Activated naive CD4-positive, alpha-beta T cell treated with anti-CD3 and anti-CD28 coated beads, Interleukin-2, amount 50 U/mL, for 72 hours (primary cell): Measurements from ENCODE around the gene GRK4. TPM values are rescaled to one million over a fixed set of nuclear protein-coding genes. Genes with fewer than 3 reads are reported as not detected.
A peak's percentile ranks its signal among the peaks of the same experiment; 100 is the strongest.
"Not testable (repeated sequence)": the region's sequence is repeated elsewhere in the genome, so short reads cannot be mapped to it uniquely, and the experiment has no call there.

ENCODE experiments used
- ATAC-seq, 2 donors: fragments of 150-1000 bp; cut with Tn5 transposase; 2 replicates each; pipeline ENCODE4 v1.10.0; 2021; ENCODE audit warnings: mild to moderate bottlenecking in 2 of 2, moderate library complexity in 2 of 2
- DNase-seq, 2 donors: peaks; one replicate each; pipeline ENCODE4 v3.0.0; 2021 to 2022; ENCODE audit warnings: low spot score in 2 of 2
- H3K27ac Mint-ChIP-seq, 2 donors: one replicate each; pipeline ENCODE4 v1.8.0; 2022; ENCODE audit warnings: mild to moderate bottlenecking in 2 of 2, mixed read lengths in 2 of 2
- H3K36me3 Mint-ChIP-seq, 2 donors: one replicate each; pipeline ENCODE4 v1.8.0; 2022; ENCODE audit warnings: mixed read lengths in 2 of 2
- H3K9me3 Mint-ChIP-seq, 2 donors: one replicate each; pipeline ENCODE4 v1.8.0; 2022; ENCODE audit warnings: mixed read lengths in 2 of 2
- total RNA-seq, 2 donors: library from RNA; stranded (reverse); gene quantifications; one replicate each; pipeline ENCODE4 v1.2.3, GENCODE V29; 2022

The GRK4 gene
- 1 to 10 TPM; 2.9 to 7.2 TPM for total RNA-seq

DNA sequence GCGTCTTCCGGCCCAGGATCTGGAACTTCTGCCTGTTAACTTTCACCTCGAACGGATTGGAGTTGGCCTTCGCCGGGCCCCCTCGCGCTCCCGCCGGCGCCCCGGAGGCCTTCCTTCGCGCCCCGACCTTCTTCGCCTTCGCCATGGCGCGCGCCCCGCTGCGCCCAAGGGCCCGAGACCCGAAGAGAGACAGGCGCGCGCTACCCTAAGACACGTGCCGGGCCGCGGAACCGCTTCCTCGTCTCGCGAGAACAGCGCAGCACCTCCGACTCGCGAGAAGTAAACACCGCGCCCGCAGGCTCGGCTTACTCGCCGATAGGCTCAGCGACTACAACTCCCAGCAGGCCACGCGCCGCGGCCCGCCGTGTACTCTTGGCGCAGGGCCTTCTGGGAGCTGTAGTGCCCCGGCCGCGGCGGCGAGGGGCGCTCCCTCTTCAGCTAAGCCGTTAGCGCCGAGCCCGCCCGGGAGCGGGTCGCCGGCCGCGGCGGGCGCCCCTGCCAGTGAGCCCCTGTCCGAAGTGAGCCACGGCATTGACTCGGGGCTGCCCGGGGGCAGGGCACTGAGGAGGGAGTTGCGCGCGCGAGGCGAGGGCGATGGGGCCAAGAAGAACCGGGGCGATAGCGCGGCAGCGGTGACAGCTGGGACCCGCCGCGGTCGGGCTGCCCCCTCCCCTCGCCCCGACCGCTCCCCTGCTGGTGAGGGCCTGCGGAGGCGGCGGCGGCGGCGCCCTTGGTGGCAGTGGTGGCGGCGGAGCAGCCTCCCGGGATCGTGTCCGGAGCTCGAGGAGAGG is at the start of gene GRK4, which contains the start of gene NOP14:
Gene GRK4, plus strand, starts transcription at position 397 of the 791 bp plus-strand sequence. CDS start 500 bp downstream, outside the sequence.
Gene NOP14, minus strand, starts transcription at position 232 of the 791 bp plus-strand sequence. Its CDS starts 87 bp downstream, at position 145.
- no peaks in the 10 kb centered on the region for H3K9me3 Mint-ChIP-seq
- H3K36me3 Mint-ChIP-seq, result peaks cover 15 to 20% of the 10 kb centered on the region in 2 donors
- H3K27ac Mint-ChIP-seq, result peak within 1 kb of the TSS; percentile 95
- peak; percentile 94 to 98 for DNase-seq
- peak; percentile 87 to 90 for ATAC-seq

DNA sequence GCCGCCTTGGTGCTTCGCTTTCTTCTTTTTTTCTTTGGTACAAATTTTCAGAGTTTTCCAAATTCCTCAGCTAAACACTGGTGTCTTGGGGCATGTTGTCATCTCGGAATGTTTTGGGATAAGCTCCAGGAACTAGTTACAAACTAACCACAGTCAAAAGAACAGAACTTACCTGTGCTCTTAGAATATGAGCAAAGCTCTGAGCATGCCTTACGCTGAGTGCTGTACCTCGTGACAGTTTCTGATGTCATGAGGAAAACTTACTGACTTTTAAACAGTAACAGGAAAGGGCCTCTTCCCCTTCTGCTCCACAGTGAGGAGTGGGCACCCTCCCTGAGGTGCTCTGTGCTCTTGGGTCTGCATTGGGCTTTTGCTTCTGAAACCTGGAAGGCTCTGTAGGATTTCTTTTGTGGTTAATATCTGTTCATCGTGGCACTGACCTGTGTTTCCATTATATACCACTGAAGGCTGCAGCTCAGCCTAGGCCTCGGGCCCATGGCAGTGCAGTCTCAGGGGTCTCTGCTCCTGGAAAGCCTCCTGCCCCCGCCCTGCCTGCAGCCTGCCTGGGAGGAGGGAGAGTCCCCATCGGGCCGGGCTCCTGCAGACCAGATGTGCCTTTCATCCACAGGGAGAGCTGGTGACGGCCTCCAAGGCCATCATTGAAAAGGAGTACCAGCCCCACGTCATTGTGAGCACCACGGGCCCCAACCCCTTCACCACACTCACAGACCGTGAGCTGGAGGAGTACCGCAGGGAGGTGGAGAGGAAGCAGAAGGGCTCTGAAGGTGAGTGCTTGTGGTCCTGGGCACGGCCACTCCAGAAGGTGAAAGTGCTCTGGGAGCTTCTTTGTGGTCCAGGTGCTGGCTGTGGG is 48.9 kb upstream of the GRK4 start:
- H3K36me3 Mint-ChIP-seq, result peaks cover 7 to 45% of the 10 kb centered on the region in 2 donors
- peaks cover under 1 to 2% of the 10 kb centered on the region in 2 donors for H3K9me3 Mint-ChIP-seq
- ATAC-seq, result peak; percentile 76 to 91
- H3K27ac Mint-ChIP-seq, result peak overlapping the region in 1 of 2 donors; percentile 0
- DNase-seq, result peak in 1 of 2 donors; percentile 66

DNA sequence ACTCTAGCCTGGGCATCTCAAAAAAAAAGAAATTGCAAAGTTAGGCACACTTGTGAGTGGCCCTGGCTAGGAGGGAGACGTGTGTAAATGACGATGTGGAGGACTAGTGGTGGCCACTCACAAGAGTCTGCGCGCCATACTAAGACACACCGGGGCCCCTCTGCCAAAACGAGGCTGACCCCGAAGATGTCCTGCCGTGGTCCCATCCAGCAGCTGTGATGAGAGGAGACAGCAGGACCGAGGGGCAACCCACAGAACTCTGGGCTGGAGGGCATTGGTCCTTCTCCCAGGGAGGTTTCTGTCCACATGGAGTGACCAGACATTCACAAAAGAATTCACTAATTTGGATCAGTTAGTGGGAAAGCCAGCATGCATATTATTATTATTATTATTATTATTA is 47.6 kb upstream of the GRK4 start:
- peaks cover 5 to 8% of the 10 kb centered on the region in 2 donors for H3K9me3 Mint-ChIP-seq
- no peak overlapping the region for H3K27ac Mint-ChIP-seq
- ATAC-seq (no peak), DNase-seq (peak in 1 of 2 donors; percentile 44)
- H3K36me3 Mint-ChIP-seq, result peaks cover 14 to 58% of the 10 kb centered on the region in 2 donors

DNA sequence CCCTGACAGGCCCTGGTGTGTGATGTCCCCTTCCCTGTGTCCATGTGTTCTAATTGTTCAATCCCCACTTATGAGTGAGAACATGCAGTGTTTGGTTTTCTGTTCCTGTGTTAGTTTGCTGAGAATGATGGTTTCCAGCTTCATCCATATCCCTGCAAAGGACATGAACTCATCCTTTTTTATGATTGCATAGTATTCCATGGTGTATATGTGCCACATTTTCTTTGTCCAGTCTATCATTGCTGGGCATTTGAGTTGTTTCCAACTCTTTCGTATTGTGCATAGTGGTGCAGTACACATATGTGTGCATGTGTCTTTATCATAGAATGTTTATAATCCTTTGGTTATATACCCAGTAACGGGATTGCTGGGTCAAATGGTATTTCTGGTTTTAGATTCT is 46.7 kb upstream of the GRK4 start:
- ATAC-seq, H3K9me3 Mint-ChIP-seq, H3K27ac Mint-ChIP-seq, DNase-seq: not testable (repeated sequence)
- H3K36me3 Mint-ChIP-seq, result peaks cover 14 to 59% of the 10 kb centered on the region in 2 donors

DNA sequence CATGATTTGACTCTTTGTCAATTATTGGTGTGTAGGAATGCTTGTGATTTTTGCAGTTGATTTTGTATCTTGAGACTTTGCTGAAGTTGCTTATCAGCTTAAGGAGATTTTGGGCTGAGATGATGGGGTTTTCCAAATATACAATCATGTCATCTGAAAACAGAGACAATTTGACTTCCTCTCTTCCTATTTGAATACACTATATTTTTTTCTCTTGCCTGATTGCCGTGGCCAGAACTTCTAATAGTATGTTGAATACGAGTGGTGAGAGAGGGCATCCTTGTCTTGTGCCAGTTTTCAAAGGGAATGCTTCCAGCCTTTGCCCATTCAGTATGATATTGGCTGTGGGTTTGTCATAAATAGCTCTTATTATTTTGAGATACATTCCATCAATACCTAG is 45.1 kb upstream of the GRK4 start:
- H3K27ac Mint-ChIP-seq, DNase-seq, H3K9me3 Mint-ChIP-seq, ATAC-seq: not testable (repeated sequence)
- H3K36me3 Mint-ChIP-seq, result peaks cover 18 to 67% of the 10 kb centered on the region in 2 donors

DNA sequence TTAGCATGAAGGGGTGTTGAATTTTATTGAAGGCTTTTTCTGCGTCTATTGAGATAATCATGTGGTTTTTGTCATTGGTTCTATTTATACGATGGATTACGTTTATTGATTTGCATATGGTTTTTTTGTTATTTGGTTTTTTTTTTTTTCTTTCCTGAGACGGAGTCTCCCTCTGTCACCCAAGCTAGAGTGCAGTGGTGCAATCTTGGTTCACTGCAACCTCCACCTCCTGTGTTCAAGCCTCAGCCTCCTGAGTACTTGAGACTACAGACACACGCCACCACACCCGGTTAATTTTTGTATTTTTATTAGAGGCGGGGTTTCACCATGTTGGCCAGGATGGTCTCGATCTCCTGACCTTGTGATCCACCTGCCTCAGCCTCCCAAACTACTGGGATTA is 44.7 kb upstream of the GRK4 start:
- not testable (repeated sequence) for H3K9me3 Mint-ChIP-seq, H3K27ac Mint-ChIP-seq, ATAC-seq, DNase-seq
- peaks cover 18 to 67% of the 10 kb centered on the region in 2 donors for H3K36me3 Mint-ChIP-seq

DNA sequence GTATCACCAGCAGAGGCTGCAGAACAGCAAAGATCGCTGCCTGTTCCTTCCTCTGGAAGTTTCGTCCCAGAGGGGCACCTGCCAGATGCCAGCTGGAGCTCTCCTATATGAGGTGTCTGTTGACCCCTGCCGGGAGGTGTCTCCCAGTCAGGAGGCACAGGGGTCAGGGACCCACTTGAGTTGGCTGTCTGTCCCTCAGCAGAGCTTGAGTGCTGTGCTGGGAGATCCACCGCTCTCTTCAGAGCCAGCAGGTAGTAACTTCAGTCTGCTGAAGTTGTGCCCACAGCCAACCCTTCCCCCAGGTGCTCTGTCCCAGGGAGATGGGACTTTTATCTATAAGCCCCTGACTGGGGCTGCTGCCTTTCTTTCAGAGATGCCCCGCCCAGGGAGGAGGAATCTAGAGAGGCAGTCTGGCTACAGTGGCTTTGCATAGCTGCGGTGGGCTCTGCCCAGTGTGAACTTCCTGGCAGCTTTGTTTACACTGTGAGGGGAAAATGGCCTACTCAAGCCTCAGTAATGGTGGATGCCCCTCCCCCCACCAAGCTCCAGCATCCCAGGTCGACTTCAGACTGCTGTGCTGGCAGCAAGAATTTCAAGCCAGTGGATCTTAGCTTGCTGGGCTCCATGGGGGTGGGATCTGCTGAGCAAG is 40.8 kb upstream of the GRK4 start:
- not testable (repeated sequence) for H3K9me3 Mint-ChIP-seq, ATAC-seq
- peak in 1 of 2 donors; percentile 48 for DNase-seq
- Mint-ChIP-seq H3K27ac (peak overlapping the region; percentile 80 to 90), H3K36me3 (peaks cover 14 to 38% of the 10 kb centered on the region in 2 donors)

DNA sequence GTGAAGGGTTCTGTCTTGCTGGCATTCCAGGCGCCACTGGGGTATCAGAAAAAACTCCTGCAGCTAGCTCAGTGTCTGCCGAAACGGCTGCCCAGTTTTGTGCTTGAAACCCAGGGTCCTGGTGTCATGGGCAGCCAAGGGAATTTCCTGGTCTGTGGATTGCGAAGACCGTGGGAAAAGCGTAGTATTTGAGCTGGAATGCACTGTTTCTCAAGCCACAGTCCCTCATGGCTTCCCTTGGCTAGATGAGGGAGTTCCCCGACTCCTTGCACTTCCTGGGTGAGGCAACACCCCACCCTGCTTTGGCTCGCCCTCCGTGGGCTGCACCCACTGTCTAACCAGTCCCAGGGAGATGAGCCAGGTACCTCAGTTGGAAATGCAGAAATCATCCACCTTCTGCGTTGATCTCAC is 40.2 kb upstream of the GRK4 start:
- Mint-ChIP-seq H3K27ac (peak overlapping the region; percentile 50 to 80), H3K9me3 (peaks cover 5 to 8% of the 10 kb centered on the region in 2 donors), H3K36me3 (peaks cover 14 to 33% of the 10 kb centered on the region in 2 donors)
- ATAC-seq (no peak), DNase-seq (no peak)

DNA sequence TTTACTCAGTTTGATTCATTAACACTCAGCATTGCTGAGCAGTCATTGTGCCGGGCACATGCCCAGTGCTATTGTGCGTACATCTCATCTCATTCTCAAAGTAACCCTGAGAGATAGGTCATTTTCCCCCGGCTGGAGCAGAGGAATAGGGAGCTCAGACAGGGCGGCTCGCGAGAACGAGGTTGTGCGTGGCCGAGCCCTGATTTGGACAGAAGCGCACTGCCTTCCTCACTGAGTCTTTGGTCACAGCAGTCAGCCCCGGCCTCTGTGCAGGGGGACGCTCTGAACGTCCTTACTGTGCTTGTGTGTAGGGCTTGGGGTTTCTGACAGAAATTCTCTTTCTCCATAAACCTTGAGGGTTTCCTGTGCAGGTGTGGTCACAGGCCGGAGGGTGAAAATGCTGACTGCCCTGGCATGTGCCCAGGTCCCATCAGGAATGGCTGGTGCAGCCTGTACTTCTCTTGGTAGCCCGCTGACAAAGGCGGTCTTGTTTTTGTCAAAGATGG is 39.6 kb upstream of the GRK4 start:
- peak in 1 of 2 donors; percentile 23 for DNase-seq
- H3K36me3 Mint-ChIP-seq, result peaks cover 14 to 28% of the 10 kb centered on the region in 2 donors

DNA sequence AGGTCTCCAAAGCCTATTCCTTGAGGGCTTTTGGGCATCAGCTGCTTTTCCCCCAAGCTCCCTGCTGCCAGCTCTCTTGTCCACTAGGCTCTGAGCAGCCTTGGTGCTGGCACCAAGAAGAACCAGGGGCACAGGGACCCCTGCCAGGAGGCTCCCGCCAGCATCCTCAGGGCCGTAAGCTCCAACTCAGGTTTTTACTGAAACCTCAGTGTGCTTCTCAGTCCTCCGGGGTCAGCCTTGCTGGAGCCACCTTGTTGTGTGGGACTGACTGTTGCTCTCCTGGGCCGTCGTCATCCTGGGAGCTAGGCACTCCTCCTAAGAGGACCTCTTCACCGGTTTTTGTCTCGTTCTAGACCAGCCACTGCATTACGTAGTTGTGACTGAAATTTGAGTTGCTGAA is 39.1 kb upstream of the GRK4 start:
- peak overlapping the region; percentile 58 to 60 for H3K27ac Mint-ChIP-seq
- DNase-seq (peak in 1 of 2 donors; percentile 38), ATAC-seq (no peak)
- peaks cover 13 to 28% of the 10 kb centered on the region in 2 donors for H3K36me3 Mint-ChIP-seq
- H3K9me3 Mint-ChIP-seq, result peaks cover 5 to 8% of the 10 kb centered on the region in 2 donors

More for the DNA sequence above, 39.6 kb upstream of the GRK4 start:
- Mint-ChIP-seq H3K9me3 (peaks cover 5 to 8% of the 10 kb centered on the region in 2 donors), H3K27ac (peak overlapping the region; percentile 60 to 80)
- ATAC-seq, result no peak

DNA sequence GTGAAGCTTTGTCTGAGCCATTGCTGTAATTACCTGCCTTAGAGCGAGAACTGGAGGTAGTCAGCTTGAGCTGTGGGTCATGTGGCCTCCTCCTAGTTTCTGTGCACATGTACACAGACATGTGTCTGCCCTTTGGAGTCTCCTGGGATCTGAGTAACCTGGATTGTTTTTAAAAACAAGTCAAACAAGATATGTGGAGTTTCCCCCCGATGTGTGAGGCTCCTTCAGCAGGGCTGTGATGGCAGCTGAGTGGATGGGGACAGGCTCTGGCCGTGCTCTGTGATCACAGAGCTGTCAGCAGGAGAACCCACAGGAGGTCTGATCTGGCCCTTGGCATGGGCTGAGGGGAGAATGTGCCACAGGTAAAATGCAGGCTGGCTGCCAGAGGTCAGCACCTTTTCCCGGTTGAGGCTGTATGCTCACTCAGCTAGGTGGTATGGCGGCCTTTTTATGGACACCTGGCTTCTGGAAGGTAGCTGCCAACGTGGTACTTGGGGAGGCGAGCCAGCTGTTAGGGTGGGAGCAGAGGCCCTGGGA is 38.5 kb upstream of the GRK4 start:
- peak overlapping the region; percentile 29 to 58 for H3K27ac Mint-ChIP-seq
- peaks cover under 1 to 2% of the 10 kb centered on the region in 2 donors for H3K9me3 Mint-ChIP-seq
- ATAC-seq (no peak), DNase-seq (peak in 1 of 2 donors; percentile 48)
- peaks cover 8 to 22% of the 10 kb centered on the region in 2 donors for H3K36me3 Mint-ChIP-seq

DNA sequence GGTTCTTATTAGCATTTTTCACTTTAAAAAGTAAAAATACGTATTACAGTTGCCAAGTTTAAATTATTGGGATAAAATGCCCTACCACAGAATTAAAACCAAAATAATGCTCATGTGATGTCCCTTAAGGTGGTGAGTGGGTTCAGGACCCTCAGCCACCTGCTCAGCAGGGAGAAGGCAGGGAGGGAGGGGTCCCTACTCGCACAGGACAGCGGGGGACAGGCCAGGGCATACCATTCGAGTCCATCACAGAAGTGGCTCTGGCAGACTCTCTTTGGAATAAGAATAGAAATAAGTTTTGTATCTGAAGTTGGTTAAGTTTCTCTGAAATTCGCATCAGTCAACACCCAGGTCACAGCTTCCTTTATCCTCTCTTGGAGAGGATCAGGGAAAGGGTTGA is 37.9 kb upstream of the GRK4 start:
- DNase-seq (peak in 1 of 2 donors; percentile 25), ATAC-seq (no peak)
- Mint-ChIP-seq H3K9me3 (no peaks in the 10 kb centered on the region), H3K27ac (peak overlapping the region; percentile 14 to 81), H3K36me3 (peaks cover 4 to 16% of the 10 kb centered on the region in 2 donors)

DNA sequence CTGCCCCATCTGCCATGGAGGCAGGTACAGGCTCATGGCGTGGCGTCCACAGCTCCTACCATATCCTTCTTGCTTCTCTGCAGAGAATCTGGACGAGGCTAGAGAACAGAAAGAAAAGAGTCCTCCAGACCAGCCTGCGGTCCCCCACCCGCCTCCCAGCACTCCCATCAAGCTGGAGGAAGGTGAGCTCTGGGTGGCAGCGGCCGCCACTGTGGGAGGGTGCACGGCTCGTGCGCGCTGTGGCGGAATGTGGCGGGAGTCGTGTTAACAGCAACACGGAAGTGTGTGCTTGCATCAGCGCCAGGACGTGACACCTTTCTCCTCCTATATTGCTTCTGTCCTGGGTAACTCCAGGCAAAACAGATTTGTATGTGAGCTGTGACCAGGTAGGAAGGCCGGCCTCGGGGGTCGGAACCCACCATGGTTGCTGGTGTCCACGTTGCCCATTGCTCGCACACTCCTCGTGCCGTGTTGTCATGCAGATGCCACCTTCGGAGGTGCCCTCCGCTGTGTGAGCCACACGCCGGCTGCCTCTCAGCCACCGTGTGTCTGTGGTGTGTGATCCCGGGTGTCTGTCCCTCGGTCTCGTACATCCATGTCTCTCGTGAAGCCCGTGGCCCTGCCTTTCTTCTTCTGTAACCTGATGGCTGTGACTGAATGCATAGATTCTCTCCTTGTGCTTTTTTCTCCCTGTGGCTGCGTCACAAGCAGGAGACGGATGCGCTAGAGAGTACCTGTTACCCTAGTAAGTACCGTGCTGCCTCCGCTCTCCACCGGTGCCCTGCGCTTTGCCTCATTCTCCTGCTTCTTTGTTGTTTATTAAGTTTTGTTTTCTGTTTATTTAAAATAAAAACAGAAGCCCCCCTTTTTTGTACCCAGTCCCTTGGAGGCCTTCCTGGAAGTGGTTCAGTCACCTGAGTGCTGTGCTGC is 37.2 kb upstream of the GRK4 start:
- H3K27ac Mint-ChIP-seq, result peak overlapping the region; percentile 81

DNA sequence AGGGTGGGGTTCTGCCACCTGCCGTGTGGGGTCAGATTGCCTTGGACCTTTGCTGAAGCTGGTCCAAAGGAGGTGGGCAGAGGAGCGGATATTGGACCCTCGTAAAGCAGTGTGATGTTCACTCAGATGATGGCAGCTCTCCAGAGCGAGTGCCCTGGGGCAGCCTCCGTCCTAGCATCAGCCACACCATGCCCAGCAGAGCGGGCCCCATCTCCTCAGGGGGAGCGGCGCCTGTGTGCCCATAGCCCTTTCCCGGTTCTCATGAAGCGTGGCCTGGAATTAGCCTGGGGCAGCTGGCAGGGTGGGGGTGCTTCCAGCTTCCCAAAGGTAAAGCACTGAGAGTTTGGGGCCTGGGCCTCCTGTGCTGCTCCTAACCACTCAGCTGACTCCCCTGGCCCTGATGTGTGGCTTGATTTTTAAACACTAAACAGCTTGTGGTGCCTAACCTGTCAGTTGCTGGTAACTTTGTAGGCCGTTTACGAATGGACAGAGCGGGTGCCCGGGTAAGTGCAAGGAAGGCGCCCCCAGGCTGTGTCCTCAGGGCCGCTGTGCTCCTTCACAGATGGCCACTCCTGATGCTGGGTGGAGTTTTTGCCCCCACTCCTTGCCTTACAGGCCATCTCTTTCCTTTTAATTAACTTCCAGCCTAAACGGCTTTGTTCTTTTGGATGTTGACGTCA is 36.2 kb upstream of the GRK4 start:
- H3K36me3 Mint-ChIP-seq, result peaks cover 7% of the 10 kb centered on the region in 2 donors
- ATAC-seq (no peak), DNase-seq (peak in 1 of 2 donors; percentile 53)
- H3K9me3 Mint-ChIP-seq, result no peaks in the 10 kb centered on the region
- H3K27ac Mint-ChIP-seq, result peak overlapping the region; percentile 81 to 87

More for the DNA sequence above, 37.2 kb upstream of the GRK4 start:
- ATAC-seq (no peak), DNase-seq (peak in 1 of 2 donors; percentile 49)
- Mint-ChIP-seq H3K9me3 (no peaks in the 10 kb centered on the region), H3K36me3 (peaks cover 4 to 11% of the 10 kb centered on the region in 2 donors)
